ENCODE results near the gene FAM78B. TPM values are rescaled to one million over a fixed set of nuclear protein-coding genes. Genes with fewer than 3 reads are reported as not detected.

Gene FAM78B
- total RNA-seq, 1 experiment from 2014 or later = 0.26 TPM

DNA sequence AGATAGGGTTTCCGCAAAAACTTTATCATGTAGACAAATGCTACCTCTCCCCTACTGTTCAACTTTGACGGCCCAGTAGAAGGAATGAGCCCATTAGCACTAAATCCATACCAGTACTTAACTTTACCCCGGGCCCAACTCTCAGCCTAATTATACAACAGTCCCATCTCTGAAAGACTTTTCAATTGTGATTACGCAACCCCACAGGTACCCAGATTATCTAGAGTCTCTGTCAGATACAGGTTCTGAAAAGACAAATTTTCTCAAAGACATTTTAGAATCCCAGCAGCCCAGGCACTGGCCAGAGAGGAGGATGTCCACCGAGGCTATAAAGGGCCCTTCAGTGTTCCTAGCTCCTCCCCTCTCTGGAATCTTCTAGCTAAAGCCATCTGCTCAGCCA, 15.0 kb downstream of the FAM78B start:
- H4K20me1 ChIP-seq (ENCODE audit: low read length) = no peaks in the 10 kb centered on the region
- intact Hi-C loops (cut with micrococcal nuclease) = no loop called here
- H3K9ac ChIP-seq (ENCODE audit: low read length) = no peak overlapping the region
- H3K79me2 ChIP-seq (ENCODE audit: low read length) = no peaks in the 10 kb centered on the region
- TF ChIP-seq, protein P1, sequence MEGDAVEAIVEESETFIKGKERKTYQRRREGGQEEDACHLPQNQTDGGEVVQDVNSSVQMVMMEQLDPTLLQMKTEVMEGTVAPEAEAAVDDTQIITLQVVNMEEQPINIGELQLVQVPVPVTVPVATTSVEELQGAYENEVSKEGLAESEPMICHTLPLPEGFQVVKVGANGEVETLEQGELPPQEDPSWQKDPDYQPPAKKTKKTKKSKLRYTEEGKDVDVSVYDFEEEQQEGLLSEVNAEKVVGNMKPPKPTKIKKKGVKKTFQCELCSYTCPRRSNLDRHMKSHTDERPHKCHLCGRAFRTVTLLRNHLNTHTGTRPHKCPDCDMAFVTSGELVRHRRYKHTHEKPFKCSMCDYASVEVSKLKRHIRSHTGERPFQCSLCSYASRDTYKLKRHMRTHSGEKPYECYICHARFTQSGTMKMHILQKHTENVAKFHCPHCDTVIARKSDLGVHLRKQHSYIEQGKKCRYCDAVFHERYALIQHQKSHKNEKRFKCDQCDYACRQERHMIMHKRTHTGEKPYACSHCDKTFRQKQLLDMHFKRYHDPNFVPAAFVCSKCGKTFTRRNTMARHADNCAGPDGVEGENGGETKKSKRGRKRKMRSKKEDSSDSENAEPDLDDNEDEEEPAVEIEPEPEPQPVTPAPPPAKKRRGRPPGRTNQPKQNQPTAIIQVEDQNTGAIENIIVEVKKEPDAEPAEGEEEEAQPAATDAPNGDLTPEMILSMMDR (conservative IDR thresholded peaks at IDR 0.05; ENCODE audit: low read depth, low read length) = no peak
- no peak for TF ChIP-seq EZH2phosphoT487 (IDR thresholded peaks at IDR 0.05; ENCODE audit: borderline replicate concordance, low read length)
- no peak for TF ChIP-seq EZH2 (IDR thresholded peaks at IDR 0.05; ENCODE audit: low read length, unreplicated experiment)
- BruUV-seq (replicated peaks) = no TSS peak
- no peak overlapping the region for H2AFZ ChIP-seq (ENCODE audit: low read length)
- no peak overlapping the region for H3K4me2 ChIP-seq (ENCODE audit: low read length)
- no peaks in the 10 kb centered on the region for H3K9me2 ChIP-seq (replicated peaks; ENCODE audit: low read length)
- ATAC-seq (no peak), DNase-seq (no peak)
- ChIA-PET POLR2A (ENCODE audit: unreplicated experiment) (no interaction called here), CTCF (no interaction called here)
- H3K4me3 ChIP-seq (ENCODE audit: low read length) = no peak overlapping the region
- no peaks in the 10 kb centered on the region for H3F3A ChIP-seq (ENCODE audit: low read length, unreplicated experiment)
- H3K36me3 ChIP-seq (ENCODE audit: low read depth, low read length) = no peaks in the 10 kb centered on the region
- no peaks in the 10 kb centered on the region for H3K4me1 ChIP-seq (ENCODE audit: insufficient read depth, low read length)
- no peaks in the 10 kb centered on the region for H3K9me3 ChIP-seq (ENCODE audit: low read length)
- H3K27ac ChIP-seq (ENCODE audit: low read length) = no peak overlapping the region
- no peaks in the 10 kb centered on the region for H3K27me3 ChIP-seq (ENCODE audit: low read length)

DNA sequence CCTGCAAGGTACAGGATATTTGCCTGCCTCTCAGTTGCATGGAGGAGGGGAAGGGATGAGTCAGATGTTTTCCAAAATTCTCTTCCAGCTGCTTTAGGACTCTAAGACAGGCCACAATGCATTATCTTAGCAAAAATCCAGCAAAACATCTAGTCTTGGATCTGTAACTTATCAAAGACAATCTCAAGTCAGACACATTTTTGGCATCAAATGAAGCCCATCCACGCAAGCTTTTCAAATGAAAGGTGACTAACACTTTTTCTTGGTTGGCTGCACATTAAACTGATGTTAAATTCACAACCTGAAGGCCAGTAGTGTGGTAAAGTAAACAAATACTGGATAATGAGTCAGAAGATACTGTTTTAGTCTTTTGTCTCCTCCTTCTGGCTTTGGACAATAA, 21.3 kb downstream of the FAM78B start:
- intact Hi-C loops (cut with micrococcal nuclease) = no loop called here
- Histone ChIP-seq H3K79me2 (ENCODE audit: low read length) (no peaks in the 10 kb centered on the region), H3K27me3 (ENCODE audit: low read length) (no peaks in the 10 kb centered on the region), H3K4me3 (ENCODE audit: low read length) (no peak overlapping the region), H2AFZ (ENCODE audit: low read length) (no peak overlapping the region), H3K36me3 (ENCODE audit: low read depth, low read length) (no peaks in the 10 kb centered on the region), H3K27ac (ENCODE audit: low read length) (peak overlapping the region; percentile 34), H4K20me1 (ENCODE audit: low read length) (0 out of 2 replicates have a peak, but pooled peaks cover 3% of the 10 kb centered on the region), H3K4me1 (ENCODE audit: insufficient read depth, low read length) (peaks cover 13% of the 10 kb centered on the region), H3K9me3 (ENCODE audit: low read length) (no peaks in the 10 kb centered on the region), H3F3A (ENCODE audit: low read length, unreplicated experiment) (no peaks in the 10 kb centered on the region), H3K4me2 (ENCODE audit: low read length) (peak overlapping the region; percentile 24; the same call in 1 of the 2 replicates), H3K9ac (ENCODE audit: low read length) (no peak overlapping the region), H3K9me2 (replicated peaks; ENCODE audit: low read length) (no peaks in the 10 kb centered on the region)
- no peak for TF ChIP-seq EZH2phosphoT487 (IDR thresholded peaks at IDR 0.05; ENCODE audit: borderline replicate concordance, low read length)
- TF ChIP-seq, protein P1 (conservative IDR thresholded peaks at IDR 0.05; ENCODE audit: low read depth, low read length) = no peak; the same call in 1 of the 2 replicates
- TF ChIP-seq EZH2 (IDR thresholded peaks at IDR 0.05; ENCODE audit: low read length, unreplicated experiment) = no peak
- DNase-seq (peak; percentile 80), ATAC-seq (peak; percentile 64)
- POLR2A ChIA-PET (ENCODE audit: unreplicated experiment) = no interaction called here
- no TSS peak for BruUV-seq (replicated peaks)
- CTCF ChIA-PET = interaction anchor here (0.6 to 0.9 kb wide), 2 partner anchors 212 to 222 kb away, joined by 3 read pairs; no protein-coding TSS in a partner anchor

DNA sequence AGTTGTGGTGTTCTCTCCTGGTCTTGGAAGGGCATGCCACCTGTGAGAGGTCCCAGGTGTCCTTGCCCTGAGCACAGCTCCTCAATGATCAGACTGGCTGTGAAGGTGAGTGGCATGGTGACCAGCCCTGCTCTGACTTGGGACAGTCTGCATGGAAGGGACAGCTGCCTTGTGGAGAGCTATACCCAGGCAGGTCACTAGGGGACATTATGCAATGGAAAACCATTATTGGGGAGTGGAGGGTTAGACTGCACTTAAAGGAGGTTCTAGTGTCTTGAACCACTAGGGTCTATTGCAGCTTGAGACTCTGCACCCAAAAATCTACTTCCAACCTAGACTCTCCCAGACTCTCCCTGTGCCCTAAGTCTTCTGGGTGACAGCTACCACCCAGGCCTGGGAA, 24.8 kb downstream of the FAM78B start:
- no peak overlapping the region for H2AFZ ChIP-seq (ENCODE audit: low read length)
- no peaks in the 10 kb centered on the region for H3K9me2 ChIP-seq (replicated peaks; ENCODE audit: low read length)
- H3F3A ChIP-seq (ENCODE audit: low read length, unreplicated experiment) = no peaks in the 10 kb centered on the region
- H3K9me3 ChIP-seq (ENCODE audit: low read length) = no peaks in the 10 kb centered on the region
- no peak overlapping the region for H3K9ac ChIP-seq (ENCODE audit: low read length)
- H3K79me2 ChIP-seq (ENCODE audit: low read length) = no peaks in the 10 kb centered on the region
- H3K27ac ChIP-seq (ENCODE audit: low read length) = no peak overlapping the region
- ChIA-PET CTCF (no interaction called here), POLR2A (ENCODE audit: unreplicated experiment) (no interaction called here)
- H3K4me1 ChIP-seq (ENCODE audit: insufficient read depth, low read length) = peaks cover 13% of the 10 kb centered on the region
- no peak overlapping the region for H3K4me3 ChIP-seq (ENCODE audit: low read length)
- H3K36me3 ChIP-seq (ENCODE audit: low read depth, low read length) = no peaks in the 10 kb centered on the region
- no peaks in the 10 kb centered on the region for H3K27me3 ChIP-seq (ENCODE audit: low read length)
- BruUV-seq (replicated peaks) = no TSS peak
- intact Hi-C loops (cut with micrococcal nuclease) = no loop called here
- ATAC-seq (no peak), DNase-seq (no peak)
- H4K20me1 ChIP-seq (ENCODE audit: low read length) = 0 out of 2 replicates have a peak, but pooled peaks cover 3% of the 10 kb centered on the region
- TF ChIP-seq, protein P1 (conservative IDR thresholded peaks at IDR 0.05; ENCODE audit: low read depth, low read length) = no peak
- TF ChIP-seq EZH2 (IDR thresholded peaks at IDR 0.05; ENCODE audit: low read length, unreplicated experiment) (no peak), EZH2phosphoT487 (IDR thresholded peaks at IDR 0.05; ENCODE audit: borderline replicate concordance, low read length) (no peak)
- H3K4me2 ChIP-seq (ENCODE audit: low read length) = no peak overlapping the region
